LoVo (cell line): ENCODE measurements around the gene CTNNBIP1.
"Not testable (repeated sequence)": the region's sequence is repeated elsewhere in the genome, so short reads cannot be mapped to it uniquely, and the experiment has no call there.

Source experiments
- DNase-seq: peaks from one replicate; pipeline ENCODE4 v3.0.0-alpha.2; 2016; ENCODE audit warnings: low spot score

Gene CTNNBIP1

GRCh38 chr1:9803003-9803918 is 106.8 kb downstream of the CTNNBIP1 start:
- not testable (repeated sequence) for DNase-seq

- DNase-seq: no peak
These were observed 108.2 kb downstream of the CTNNBIP1 start for GRCh38 chr1:9801909-9802308.
